GM19438 (cell line): ENCODE data around the gene GALT.
A peak's percentile ranks its signal among the peaks of the same experiment; 100 is the strongest.
"Not testable (repeated sequence)": the region's sequence is repeated elsewhere in the genome, so short reads cannot be mapped to it uniquely, and the experiment has no call there.

Experiments
- ATAC-seq: cut with Tn5 transposase; IDR thresholded peaks from one replicate; pipeline ENCODE4 v1.9.1; 2021; ENCODE audit warnings: low read depth; ENCODE audit not compliant: unreplicated experiment

The GALT gene

DNA sequence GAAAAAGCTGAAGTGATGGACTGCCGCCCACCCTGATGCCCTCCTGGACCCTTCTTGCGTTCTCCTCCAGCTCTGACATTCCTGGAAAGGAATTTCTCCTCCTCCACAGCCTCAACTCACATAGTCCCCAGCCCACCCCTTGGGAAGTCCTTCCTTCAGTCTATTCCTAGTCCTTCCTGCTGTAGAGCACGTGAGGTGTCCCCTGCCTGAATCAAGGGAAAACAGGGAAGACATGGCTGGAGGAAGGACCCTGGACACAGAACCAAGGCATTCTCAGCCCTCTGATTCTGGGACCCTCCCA is 21.3 kb upstream of the GALT start:
- no peak for ATAC-seq

DNA sequence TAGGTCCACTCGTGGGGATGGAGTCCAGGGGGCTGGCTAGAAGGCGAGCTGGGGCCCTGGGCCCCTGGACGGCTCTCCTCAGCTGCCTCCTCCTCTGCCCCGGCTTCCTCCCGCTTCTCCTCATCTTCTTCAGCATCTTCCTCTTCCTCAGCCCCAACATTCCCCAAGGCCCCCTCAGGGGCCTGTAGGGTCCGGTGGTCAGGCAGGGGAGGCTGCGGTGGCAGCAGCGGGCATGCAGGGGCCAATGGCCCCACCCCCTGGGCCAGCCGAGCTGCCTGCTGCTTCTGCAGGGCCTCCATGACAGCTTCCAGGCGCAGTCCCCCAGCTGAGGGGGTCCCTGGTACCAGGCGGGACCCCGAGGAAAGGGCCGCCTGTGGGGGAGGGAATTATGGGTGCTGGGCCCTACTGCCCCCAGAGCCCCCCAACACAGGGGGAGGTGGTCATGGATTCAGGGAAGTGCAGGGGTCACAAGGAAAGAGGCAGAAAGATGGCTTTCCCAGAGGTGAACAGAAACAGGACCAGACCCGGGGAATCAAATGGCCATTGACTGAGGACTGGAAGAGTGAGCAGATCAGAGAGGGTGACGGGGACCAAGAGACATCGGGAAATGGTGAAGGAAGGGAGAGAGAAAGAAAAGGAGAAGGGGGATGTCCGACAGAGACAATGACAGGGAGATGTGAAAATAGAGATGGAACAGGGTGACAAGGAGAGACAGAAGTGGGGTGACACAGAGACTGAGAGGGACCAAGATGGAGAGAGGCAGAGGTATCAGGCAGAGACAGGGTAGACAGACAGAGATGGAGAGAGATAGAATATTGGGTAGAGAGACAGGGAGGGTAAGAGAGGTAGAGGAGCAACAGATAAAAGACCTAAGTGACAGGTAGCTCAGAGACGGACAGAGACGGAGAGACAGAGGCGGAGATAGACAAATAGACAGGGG is 18.5 kb upstream of the GALT start:
- no peak for ATAC-seq

DNA sequence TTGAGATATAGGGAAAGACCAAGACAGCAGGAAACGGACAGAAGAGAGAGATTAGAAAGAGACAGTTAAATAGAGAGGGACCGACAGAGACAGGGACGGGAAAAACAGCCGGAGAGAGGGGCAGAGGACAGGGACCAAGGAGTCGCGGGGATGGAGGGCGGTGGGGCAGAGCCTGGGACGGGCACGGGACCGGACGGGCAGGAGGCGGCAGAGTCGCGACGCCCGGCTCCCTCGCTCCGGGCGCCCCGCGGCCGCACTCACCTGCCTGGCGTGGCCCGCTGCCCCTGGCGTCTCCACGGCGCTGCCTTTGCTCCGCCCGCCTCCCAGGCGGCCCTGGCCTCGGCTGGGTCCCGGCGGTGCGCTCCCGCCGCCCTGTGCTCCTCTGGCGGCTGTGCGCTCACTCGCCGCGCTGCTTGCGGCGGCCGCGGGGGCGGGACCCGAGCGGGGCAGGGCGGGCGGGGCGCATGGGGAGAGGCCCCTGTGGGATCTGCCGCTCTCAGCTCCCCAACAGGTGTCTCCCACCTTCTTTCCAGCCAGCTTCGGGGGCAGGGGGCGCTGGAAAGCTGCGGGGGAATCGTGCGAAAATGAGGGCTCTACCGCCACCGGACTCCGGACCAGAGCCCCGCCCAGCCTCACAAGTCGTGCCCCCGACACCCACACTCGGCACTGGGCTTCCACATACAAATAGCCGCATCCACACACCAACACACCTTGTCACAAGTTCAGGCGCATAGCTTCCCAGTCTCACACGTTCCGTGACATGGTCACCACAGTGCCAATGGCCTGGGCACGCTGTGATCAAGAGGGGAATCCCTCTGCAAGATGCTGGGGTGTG is 17.6 kb upstream of the GALT start, which contains the start of gene ARID3C:
Gene ARID3C, minus strand, starts transcription at position 411 of the 835 bp plus-strand sequence. CDS start 1,052 bp downstream, outside the sequence.
- no peak for ATAC-seq

DNA sequence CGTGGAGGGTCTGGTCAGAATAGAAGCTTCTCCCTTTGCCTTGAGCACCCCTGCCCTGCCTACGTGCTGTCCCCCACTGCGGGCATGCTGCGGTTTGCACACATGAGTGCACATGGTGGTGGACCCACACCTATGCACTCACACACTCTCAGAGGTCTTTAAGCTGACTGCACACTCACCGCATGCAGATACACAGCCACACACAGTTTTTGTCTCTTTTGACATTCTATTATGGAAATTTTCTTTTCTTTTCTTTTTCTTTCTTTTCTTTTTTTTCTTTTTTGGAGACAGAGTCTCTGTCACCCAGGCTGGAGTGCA is 17.0 kb upstream of the GALT start:
- no peak for ATAC-seq

DNA sequence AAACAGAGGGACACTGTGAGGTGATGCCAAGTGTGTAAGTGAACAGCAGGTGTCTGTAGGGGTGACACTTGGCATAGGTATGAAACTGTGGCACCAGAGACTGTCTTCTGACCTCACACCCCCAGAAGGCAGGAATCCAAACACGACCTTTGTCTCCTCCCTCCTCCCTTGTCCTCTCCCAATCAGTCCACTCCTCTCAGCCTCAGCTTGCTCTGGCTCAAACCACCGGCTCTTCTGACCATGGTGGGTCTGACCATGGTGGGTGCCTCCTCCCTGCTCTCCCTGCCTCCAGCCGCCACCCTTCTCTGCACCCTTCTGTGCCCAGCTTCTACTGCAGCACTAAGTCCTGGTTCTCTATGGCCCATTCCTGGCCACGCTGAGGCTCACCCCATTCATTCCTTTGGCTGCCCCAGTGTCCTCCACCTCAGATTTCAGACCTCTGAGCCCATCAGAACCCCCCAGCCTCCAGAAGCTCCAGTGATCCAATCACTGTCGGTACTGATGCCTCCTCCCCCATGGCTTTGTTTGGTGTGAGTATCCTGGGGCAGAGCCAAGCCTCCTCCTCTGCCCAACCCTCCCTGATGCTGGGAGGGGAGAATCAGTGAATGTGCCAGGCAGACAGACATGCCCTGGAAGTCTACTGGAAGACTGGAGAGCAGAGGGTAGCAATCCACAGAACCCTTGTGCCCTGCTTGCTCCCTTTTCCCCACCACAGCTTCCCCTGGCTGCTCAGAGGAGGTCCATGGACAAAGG is 15.9 kb upstream of the GALT start:
- ATAC-seq: no peak

DNA sequence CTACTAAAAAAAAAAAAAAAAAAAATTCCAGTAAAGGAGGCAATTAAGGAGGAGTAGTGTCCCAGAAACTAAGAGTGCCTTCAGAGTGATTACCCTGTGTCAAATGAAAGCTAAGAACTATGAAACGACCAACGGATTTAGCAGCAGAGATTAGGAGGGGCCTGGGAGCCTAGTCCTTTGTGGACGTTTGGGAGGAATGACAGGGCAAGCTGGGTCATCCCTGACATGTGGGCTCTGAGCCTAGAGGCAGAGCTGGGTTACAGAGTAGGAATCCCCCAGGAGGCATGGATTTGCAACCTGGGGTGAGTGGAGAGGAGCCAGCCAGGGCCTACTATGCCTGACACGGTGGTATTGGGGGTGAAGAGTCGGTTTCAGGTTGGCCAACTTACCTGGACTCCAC is 13.3 kb upstream of the GALT start:
- ATAC-seq: no peak

DNA sequence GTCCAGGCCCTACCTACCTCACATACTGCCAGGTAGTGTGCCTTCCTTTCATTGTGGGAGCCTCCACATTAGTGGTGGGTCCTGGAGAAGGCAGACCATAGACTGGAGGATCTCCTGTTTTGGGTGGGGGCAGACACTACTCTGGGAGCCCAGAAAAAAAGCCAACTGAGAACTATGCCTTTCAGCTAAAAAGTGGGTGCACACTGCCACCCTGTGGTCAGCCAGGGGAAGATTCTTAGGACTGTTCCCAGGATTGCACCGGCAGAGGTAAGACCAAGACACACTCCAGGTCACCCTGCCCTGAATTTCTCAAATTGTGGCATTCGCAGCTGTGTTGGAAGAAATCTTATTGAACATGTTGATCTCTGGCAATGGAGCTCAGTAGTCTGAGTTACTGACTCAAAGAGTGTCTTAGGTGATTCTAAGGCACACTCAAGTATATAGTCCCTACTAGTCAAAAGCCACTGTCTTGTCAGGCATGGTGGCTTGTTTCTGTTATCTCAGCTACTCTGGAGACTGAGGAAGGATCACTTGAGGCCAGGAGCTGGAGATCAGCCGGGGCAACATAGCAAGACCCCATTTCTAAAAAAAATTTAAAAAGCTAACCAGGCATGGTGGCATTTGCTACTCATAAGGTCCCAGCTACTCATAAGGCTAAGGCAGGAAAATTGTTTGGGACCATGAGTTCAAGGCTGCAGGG is 12.5 kb upstream of the GALT start:
- ATAC-seq: no peak

DNA sequence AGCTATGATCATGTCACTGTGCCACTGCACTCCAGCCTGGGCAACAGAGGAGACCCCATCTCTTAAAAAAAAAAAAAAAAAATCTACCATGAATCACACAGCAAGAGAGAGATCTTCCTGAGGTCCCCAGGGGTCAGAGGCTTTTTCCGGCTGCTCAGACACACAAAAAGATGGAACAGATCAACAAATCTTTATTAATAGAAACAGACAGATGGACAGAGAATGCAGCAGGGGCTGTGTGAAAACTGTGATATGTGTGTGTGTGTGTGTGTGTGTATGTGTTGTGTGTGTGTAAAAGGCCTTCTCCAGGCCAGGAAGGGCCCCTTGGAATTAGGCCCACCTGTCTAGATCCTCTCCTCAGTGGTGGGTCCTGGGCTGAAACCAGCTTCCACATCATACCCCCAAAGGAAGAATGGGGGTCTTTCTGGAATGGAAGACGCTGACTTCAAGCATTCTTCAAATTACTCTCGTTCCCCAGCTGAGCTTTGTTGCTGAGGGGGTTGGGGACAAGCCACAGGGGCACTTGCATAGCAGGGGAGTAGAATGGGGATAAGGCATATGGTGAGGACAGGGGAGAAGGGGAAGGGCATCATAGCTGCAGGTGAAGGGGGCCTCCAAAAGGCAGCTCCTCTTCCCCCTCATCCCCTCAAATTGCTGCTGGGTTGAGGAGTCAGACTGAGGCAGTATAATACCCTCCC is 11.8 kb upstream of the GALT start:
- ATAC-seq: no peak

DNA sequence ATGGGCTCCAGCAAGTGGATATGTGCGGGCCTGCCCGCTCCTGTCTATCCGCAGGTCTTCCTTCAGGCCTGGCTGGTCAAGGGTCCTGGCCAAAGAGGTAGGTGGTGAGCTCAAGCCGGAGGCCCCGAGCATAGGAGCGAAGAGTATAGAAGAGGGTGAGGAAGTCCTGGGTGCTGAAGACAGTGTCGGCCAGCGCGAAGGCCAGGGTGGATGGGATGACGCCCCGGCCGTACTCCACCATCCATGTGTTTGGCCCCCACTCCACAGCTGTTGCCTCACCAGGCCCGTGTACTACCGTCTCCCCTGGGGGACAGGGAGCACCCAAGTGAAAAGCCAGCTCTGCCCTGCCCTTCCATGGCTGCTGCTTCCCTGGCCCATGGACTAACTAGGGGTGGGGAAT is 10.9 kb upstream of the GALT start:
- ATAC-seq: no peak

DNA sequence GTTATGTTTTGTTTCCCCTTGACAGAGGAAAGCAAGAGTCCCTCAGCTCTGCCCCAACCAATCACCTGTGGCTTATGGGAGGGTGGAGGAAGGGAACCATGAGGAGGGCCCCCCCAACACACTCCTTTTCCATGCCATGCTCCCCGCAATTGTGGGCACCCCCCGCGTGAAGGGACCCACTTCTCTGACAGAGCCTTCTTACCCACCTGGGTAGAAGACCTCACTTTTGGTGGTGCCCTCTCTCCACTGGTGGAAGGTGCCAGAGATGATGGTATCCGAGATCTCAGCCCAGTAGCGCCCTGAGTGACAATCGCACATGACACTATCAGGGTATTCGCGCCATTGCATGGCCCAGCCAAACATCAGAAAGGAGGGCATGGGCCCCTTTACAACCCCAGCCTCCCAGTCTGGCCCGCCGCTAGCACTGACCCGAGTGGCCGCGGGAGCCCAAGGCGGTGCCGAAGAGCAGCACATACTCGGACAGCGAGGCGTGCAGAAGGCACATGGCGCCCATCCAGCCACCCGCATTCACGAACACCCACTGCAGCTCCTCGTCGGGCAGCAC is 9.6 kb upstream of the GALT start:
- ATAC-seq: no peak

DNA sequence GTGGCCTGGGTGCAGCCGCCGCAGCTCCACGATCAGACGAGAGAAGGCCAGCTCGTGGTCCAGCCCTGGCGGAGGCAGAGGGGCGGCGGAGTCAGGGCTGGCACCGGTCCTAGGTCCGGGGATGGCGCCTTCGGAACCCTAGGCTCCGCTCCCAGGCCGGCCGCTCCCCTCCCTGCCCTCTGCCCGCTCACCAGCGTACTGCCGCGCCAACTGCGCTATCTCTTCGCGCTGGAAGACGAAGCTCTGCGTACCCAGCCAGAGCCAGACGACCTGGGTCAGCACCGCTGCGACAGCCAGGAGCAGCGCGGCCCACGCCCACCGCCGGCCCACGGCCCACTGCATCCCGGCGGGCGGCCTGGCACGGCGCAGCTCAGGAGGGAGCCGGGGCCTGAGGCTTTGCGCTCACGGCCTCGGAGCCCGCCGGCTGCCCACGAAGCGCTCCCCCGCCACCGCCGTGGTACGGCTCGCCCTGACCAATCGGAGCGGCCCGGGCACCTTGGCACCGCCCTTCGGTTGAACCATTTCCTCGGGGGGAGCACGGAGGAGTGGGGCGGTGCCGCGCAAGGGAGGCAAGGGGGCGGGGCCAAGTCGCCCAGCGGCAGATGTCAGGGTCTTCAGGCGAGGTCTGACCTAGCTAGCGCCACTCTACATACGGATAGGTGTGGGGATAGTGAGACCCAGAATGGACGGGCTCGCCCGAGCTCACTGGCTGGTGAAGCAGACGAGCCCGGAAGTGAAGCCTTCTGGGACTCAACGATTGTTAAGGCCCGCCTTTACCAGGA is 8.9 kb upstream of the GALT start, which contains the start of gene SIGMAR1:
Gene SIGMAR1, minus strand, starts transcription at position 432 of the 782 bp plus-strand sequence. Its CDS starts 90 bp downstream, at position 342.
- ATAC-seq: peak; percentile 86

DNA sequence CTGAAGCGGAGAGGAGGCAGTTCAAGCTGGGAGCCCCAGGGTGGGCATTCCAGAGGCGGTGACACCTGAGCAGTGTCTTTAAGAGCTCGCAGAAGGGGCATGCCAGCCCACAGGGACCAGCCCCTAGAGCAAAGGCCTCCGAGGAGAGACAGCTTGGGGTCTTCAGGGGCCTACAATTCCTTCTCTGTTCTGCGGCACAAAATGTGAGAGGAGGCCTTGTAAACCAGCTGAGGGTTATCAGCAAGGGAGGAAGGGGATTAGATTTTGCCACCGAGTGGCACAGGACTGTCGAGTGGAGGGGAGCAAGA is 8.4 kb upstream of the GALT start:
- no peak for ATAC-seq

DNA sequence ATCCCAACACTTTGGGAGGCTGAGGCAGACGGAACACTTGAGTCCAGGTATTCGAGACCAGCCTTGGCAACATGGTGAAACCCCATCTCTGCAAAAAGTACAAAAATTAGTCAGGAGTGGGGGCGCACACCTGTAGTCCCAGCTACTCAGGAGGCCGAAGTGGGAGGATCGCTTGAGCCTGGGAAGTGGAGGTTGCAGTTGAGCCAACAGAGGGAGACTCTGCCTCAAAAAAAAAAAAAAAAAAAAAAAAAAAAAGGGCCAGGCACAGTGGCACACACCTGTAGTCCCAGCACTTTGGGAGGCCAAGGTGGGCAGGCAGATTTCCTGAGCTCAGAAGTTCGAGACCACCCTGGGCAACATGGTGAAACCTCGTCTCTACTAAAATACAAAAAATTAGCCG is 7.2 kb upstream of the GALT start:
- not testable (repeated sequence) for ATAC-seq

DNA sequence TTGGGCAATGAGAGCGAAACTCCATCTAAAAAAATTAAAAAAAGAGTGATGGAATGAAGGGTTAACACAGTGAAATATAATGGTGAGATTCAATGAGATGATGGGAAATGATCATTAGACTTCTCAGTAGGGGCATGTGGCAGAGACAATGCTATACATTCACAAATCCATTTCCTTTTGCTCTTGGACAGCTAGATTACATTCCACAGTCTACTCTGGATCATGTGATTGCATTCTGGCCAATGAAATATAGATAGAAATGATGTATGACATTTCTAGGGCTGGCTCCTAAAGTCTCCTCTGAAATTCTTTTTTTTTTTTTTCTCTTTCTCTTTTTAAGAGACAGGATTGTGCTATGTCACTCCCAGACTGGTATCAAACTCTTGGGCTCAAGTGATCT is 3.8 kb upstream of the GALT start:
- ATAC-seq: no peak

DNA sequence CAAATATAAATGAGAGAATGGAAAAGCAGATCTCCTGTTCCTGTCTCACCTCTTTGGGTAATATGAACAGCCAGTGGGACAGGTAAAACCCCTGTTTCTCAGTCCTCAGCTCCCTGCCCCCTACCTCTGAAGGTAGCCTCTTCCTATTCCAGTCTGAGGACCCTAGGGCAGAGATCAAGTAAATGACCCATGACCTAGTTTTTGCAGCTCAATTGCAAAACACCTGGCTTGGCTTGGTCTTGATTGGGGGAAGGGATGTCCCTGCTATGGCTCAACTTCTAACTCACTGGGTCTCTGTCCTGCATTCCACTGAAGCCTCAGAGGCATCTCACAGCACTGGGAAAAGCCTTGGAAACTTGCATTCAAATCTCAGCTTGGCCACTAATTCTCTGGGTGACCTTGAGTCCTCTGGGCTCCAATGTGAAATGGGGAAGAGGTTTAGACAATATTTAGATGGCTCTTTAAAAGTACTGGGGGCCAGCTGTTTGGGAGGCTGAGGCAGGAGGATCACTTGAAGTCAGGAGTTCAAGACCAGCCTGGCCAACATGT is 1.6 kb upstream of the GALT start:
- ATAC-seq: no peak

DNA sequence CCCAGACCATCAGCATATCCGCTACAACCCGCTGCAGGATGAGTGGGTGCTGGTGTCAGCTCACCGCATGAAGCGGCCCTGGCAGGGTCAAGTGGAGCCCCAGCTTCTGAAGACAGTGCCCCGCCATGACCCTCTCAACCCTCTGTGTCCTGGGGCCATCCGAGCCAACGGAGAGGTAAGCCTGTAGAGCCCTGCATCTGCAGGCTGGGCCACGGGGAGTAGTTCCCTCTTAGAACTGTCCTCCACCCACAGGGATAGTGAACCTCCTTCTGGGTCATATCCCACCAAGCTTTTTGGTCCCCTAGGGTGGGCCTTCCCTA is 569 bp downstream of the GALT start:
- ATAC-seq: no peak

DNA sequence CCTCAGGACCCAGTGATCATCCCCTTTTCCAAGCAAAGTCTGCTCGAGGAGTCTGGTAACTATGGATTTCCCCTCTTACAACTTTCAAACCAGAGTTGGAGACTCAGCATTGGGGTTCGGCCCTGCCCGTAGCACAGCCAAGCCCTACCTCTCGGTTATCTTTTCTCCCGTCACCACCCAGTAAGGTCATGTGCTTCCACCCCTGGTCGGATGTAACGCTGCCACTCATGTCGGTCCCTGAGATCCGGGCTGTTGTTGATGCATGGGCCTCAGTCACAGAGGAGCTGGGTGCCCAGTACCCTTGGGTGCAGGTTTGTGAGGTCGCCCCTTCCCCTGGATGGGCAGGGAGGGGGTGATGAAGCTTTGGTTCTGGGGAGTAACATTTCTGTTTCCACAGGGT is 1.2 kb downstream of the GALT start:
- ATAC-seq: no peak

DNA sequence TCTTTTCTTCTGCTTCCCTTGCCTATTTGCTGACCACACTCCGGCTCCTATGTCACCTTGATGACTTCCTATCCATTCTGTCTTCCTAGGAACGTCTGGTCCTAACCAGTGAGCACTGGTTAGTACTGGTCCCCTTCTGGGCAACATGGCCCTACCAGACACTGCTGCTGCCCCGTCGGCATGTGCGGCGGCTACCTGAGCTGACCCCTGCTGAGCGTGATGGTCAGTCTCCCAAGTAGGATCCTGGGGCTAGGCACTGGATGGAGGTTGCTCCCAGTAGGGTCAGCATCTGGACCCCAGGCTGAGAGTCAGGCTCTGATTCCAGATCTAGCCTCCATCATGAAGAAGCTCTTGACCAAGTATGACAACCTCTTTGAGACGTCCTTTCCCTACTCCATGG is 2.2 kb downstream of the GALT start:
- no peak for ATAC-seq

DNA sequence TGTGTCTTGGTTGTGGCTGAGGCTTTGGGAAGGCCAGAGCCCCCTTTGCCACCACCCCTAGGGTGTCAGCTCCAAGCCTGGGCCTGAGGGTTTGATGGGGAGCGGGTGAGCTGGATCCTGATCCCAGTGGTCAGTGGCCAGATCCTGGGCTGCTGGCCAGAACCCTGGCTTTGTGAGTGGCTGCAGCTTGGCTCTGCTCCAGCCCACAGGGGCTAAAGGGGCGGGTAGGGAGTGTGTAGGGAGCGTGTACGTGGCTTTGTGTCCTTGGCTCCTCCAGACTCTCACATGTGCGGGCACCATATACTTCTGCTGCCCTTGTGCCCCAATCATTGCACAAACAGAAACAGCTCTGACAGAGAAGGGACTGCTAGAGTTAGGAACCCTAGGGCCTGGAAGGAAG is 4.3 kb downstream of the GALT start:
- no peak for ATAC-seq
